ENCODE results near the gene DPP4. TPM values are rescaled to one million over a fixed set of nuclear protein-coding genes. Genes with fewer than 3 reads are reported as not detected.

DPP4 gene
- total RNA-seq, 1 donor: 130 TPM

- no peak for TF ChIP-seq CTCF (IDR thresholded peaks at IDR 0.05; ENCODE audit: insufficient read depth, low read depth, low read length)
- H3K4me3 ChIP-seq (ENCODE audit: low read depth, low read length): no peak overlapping the region
- DNase-seq (ENCODE audit: low read depth): no peak
Measured at GRCh38 chr2:161987311-161987710, 86.7 kb downstream of the DPP4 start.

GRCh38 chr2:161983866-161984265 is 90.1 kb downstream of the DPP4 start:
- DNase-seq (ENCODE audit: low read depth): peak; percentile 52
- no peak for TF ChIP-seq CTCF (IDR thresholded peaks at IDR 0.05; ENCODE audit: insufficient read depth, low read depth, low read length)
- no peak overlapping the region for H3K4me3 ChIP-seq (ENCODE audit: low read depth, low read length)

GRCh38 chr2:161983331-161983651 is 90.7 kb downstream of the DPP4 start:
- no peak for TF ChIP-seq CTCF (IDR thresholded peaks at IDR 0.05; ENCODE audit: insufficient read depth, low read depth, low read length)
- H3K4me3 ChIP-seq (ENCODE audit: low read depth, low read length): no peak overlapping the region
- peak; percentile 27 for DNase-seq (ENCODE audit: low read depth)

- DNase-seq (ENCODE audit: low read depth): peak; percentile 10
- no peak overlapping the region for H3K4me3 ChIP-seq (ENCODE audit: low read depth, low read length)
- no peak for TF ChIP-seq CTCF (IDR thresholded peaks at IDR 0.05; ENCODE audit: insufficient read depth, low read depth, low read length)
Measured at GRCh38 chr2:161982548-161983330, 91.3 kb downstream of the DPP4 start.

- no peak for TF ChIP-seq CTCF (IDR thresholded peaks at IDR 0.05; ENCODE audit: insufficient read depth, low read depth, low read length)
- H3K4me3 ChIP-seq (ENCODE audit: low read depth, low read length): no peak overlapping the region
- no peak for DNase-seq (ENCODE audit: low read depth)
Measured at GRCh38 chr2:161981679-161982250, 92.2 kb downstream of the DPP4 start.

- no peak for DNase-seq (ENCODE audit: low read depth)
- no peak overlapping the region for H3K4me3 ChIP-seq (ENCODE audit: low read depth, low read length)
- no peak for TF ChIP-seq CTCF (IDR thresholded peaks at IDR 0.05; ENCODE audit: insufficient read depth, low read depth, low read length)
Measured at GRCh38 chr2:161980976-161981375, 93.0 kb downstream of the DPP4 start.

Measured in fibroblast of villous mesenchyme (primary cell).